Parietal lobe (tissue), 2 donors: ENCODE data around the gene TDRKH. TPM values are rescaled to one million over a fixed set of nuclear protein-coding genes. Genes with fewer than 3 reads are reported as not detected.

Source experiments
- small RNA-seq: library from RNA; depleted of rRNA; stranded (forward); fragments of <200 nt; gene quantifications from one replicate; pipeline ENCODE3, GENCODE V24; 2014; ENCODE audit warnings: low replicate concordance
- total RNA-seq: library from RNA; depleted of rRNA; stranded (reverse); fragments of >200 nt; gene quantifications from one replicate; pipeline ENCODE4 v1.2.3, GENCODE V29; 2014

The TDRKH gene
- 28.2 TPM for total RNA-seq

GRCh38 chr1:151790071-151790939, at the start of gene TDRKH:
Gene TDRKH (minus strand): TSS chr1:151790500. CDS start chr1:151783022, 7,478 bp downstream.

GRCh38 chr1:151839457-151840403, 49.4 kb upstream of the TDRKH start, which contains the start of gene C2CD4D:
Gene C2CD4D (minus strand): TSS chr1:151839820. CDS start chr1:151838989, 831 bp downstream.

GRCh38 chr1:151831605-151832004, 41.3 kb upstream of the TDRKH start, which contains the start of gene RORC:
Gene RORC (minus strand): TSS chr1:151831802. CDS start chr1:151831764, 38 bp downstream.

GRCh38 chr1:151805066-151805820, 14.9 kb upstream of the TDRKH start, which contains the start of gene LINGO4:
Gene LINGO4 (minus strand): TSS chr1:151805419. CDS start chr1:151802704, 2,715 bp downstream.

GRCh38 chr1:151762941-151763921, 27.1 kb downstream of the TDRKH start, which contains the start of gene MRPL9:
Gene MRPL9 (minus strand): TSS chr1:151763496. CDS start chr1:151763479, 17 bp downstream.

Small RNA genes lying within 50 kb of the gene (small RNA-seq; reads per million reads assigned to genes)
- not detected for gene RNU6-662P

Other genes starting within 250 kb of the TDRKH start
- 117 TPM for gene SNX27, start 178.4 kb downstream of the TDRKH start, total RNA-seq
- gene CELF3, start 73.7 kb downstream of the TDRKH start, total RNA-seq = 71.4 TPM
- 8.8 TPM for gene RIIAD1, start 69.0 kb downstream of the TDRKH start, total RNA-seq
- gene MRPL9, start 27.0 kb downstream of the TDRKH start, total RNA-seq = 55.4 TPM
- gene LINGO4, start 14.9 kb upstream of the TDRKH start, total RNA-seq = not detected
- not detected for gene RORC, start 41.3 kb upstream of the TDRKH start, total RNA-seq
- not detected for gene C2CD4D, start 49.3 kb upstream of the TDRKH start, total RNA-seq
- gene THEM5, start 63.2 kb upstream of the TDRKH start, total RNA-seq = not detected
- 7.2 TPM for gene THEM4, start 119.0 kb upstream of the TDRKH start, total RNA-seq
- 1.6 TPM for gene S100A10, start 203.4 kb upstream of the TDRKH start, total RNA-seq
- gene S100A11, start 246.5 kb upstream of the TDRKH start, total RNA-seq = 2.5 TPM